SK-N-MC (cell line): Measurements from ENCODE around the gene NBEA.

Experiments used
- DNase-seq: peaks from one replicate; pipeline ENCODE4 v3.0.0-alpha.2; 2011; ENCODE audit warnings: low read depth, low spot score
- H3K27ac ChIP-seq: fragments of 200-600 bp; sonication (generic); 2 replicates; pipeline ENCODE4 v1.5.1; 2016; ENCODE audit warnings: mixed run types
- H3K36me3 ChIP-seq: fragments of 200-600 bp; sonication (generic); 2 replicates; pipeline ENCODE4 v1.6.1; 2017; ENCODE audit warnings: antibody characterized with exemption, low read length, mixed read lengths; ENCODE audit not compliant: insufficient read depth
- H3K4me3 ChIP-seq: fragments of 200-600 bp; sonication (generic); 2 replicates; pipeline ENCODE4 v1.5.1; 2016
- H3K9ac ChIP-seq: fragments of 200-600 bp; sonication (generic); 2 replicates; pipeline ENCODE4 v1.8.0; 2017; ENCODE audit warnings: mixed run types, mixed read lengths; ENCODE audit not compliant: insufficient read length
- H3K9me3 ChIP-seq: fragments of 200-600 bp; sonication (generic); 2 replicates; pipeline ENCODE4 v1.6.1; 2017; ENCODE audit warnings: low read depth, mild to moderate bottlenecking, antibody characterized with exemption, low read length, moderate library complexity, mixed read lengths
- EZH2 ChIP-seq: fragments of 200-600 bp; sonication (generic); IDR thresholded peaks from one replicate; pipeline ENCODE4 v1.6.1; 2017; ENCODE audit warnings: antibody characterized with exemption
- FOXP2 ChIP-seq: optimal IDR thresholded peaks from 2 replicates; pipeline ENCODE3; 2011; ENCODE audit warnings: mild to moderate bottlenecking, moderate library complexity; ENCODE audit not compliant: insufficient read depth; ENCODE audit errors: extremely low read length, control extremely low read depth
- POLR2AphosphoS5 ChIP-seq: IDR thresholded peaks from 2 replicates; pipeline ENCODE4 v1.6.1; 2012; ENCODE audit warnings: mild to moderate bottlenecking, low read depth, low read length, borderline replicate concordance

The NBEA gene

GRCh38 chr13:35342440-35342839, 400.4 kb downstream of the NBEA start:
- no peak for DNase-seq

GRCh38 chr13:35343417-35343816, 401.3 kb downstream of the NBEA start:
- no peak overlapping the region for H3K9ac ChIP-seq
- H3K9me3 ChIP-seq = no peaks in the 10 kb centered on the region
- DNase-seq = no peak
- no peaks in the 10 kb centered on the region for H3K36me3 ChIP-seq
- no peak overlapping the region for H3K27ac ChIP-seq
- no peak for TF ChIP-seq FOXP2
- TF ChIP-seq EZH2 = no peak
- TF ChIP-seq POLR2AphosphoS5 = no peak
- H3K4me3 ChIP-seq = no peak overlapping the region

More at GRCh38 chr13:35342440-35342839, 400.4 kb downstream of the NBEA start:
- H3K4me3 ChIP-seq = no peak overlapping the region
- H3K9me3 ChIP-seq = no peaks in the 10 kb centered on the region
- H3K9ac ChIP-seq = no peak overlapping the region
- H3K36me3 ChIP-seq = no peaks in the 10 kb centered on the region
- no peak for TF ChIP-seq EZH2
- TF ChIP-seq FOXP2 = no peak
- no peak for TF ChIP-seq POLR2AphosphoS5
- H3K27ac ChIP-seq = no peak overlapping the region

GRCh38 chr13:35345992-35346391, 403.9 kb downstream of the NBEA start:
- no peaks in the 10 kb centered on the region for H3K9me3 ChIP-seq
- DNase-seq = no peak
- H3K4me3 ChIP-seq = no peak overlapping the region
- no peak overlapping the region for H3K9ac ChIP-seq
- TF ChIP-seq POLR2AphosphoS5 (no peak), FOXP2 (no peak), EZH2 (no peak)
- H3K36me3 ChIP-seq = no peaks in the 10 kb centered on the region
- no peak overlapping the region for H3K27ac ChIP-seq

- no peak for DNase-seq
- no peaks in the 10 kb centered on the region for H3K36me3 ChIP-seq
- TF ChIP-seq POLR2AphosphoS5 (no peak), EZH2 (no peak), FOXP2 (no peak)
- H3K9me3 ChIP-seq = no peaks in the 10 kb centered on the region
- no peak overlapping the region for H3K4me3 ChIP-seq
- no peak overlapping the region for H3K27ac ChIP-seq
- no peak overlapping the region for H3K9ac ChIP-seq
These were observed 404.4 kb downstream of the NBEA start for GRCh38 chr13:35346494-35346893.

GRCh38 chr13:35347679-35348205, 405.7 kb downstream of the NBEA start:
- Histone ChIP-seq H3K4me3 (no peak overlapping the region), H3K27ac (no peak overlapping the region), H3K36me3 (no peaks in the 10 kb centered on the region), H3K9me3 (no peaks in the 10 kb centered on the region), H3K9ac (no peak overlapping the region)
- no peak for DNase-seq
- TF ChIP-seq POLR2AphosphoS5 = no peak
- TF ChIP-seq EZH2 = no peak
- TF ChIP-seq FOXP2 = no peak

GRCh38 chr13:35349052-35349451, 407.0 kb downstream of the NBEA start:
- Histone ChIP-seq H3K4me3 (no peak overlapping the region), H3K9ac (no peak overlapping the region), H3K27ac (no peak overlapping the region), H3K9me3 (no peaks in the 10 kb centered on the region), H3K36me3 (no peaks in the 10 kb centered on the region)
- DNase-seq = no peak
- TF ChIP-seq POLR2AphosphoS5 = no peak
- no peak for TF ChIP-seq EZH2
- TF ChIP-seq FOXP2 = no peak

- no peak for DNase-seq
- Histone ChIP-seq H3K9ac (no peak overlapping the region), H3K4me3 (no peak overlapping the region), H3K9me3 (no peaks in the 10 kb centered on the region), H3K36me3 (no peaks in the 10 kb centered on the region), H3K27ac (no peak overlapping the region)
- no peak for TF ChIP-seq FOXP2
- TF ChIP-seq EZH2 = no peak
These were observed 407.7 kb downstream of the NBEA start for GRCh38 chr13:35349673-35350278.

GRCh38 chr13:35354285-35354684, 412.2 kb downstream of the NBEA start:
- no peak overlapping the region for H3K4me3 ChIP-seq
- H3K9ac ChIP-seq = no peak overlapping the region
- H3K9me3 ChIP-seq = no peaks in the 10 kb centered on the region
- H3K36me3 ChIP-seq = no peaks in the 10 kb centered on the region
- no peak for DNase-seq
- no peak for TF ChIP-seq FOXP2
- no peak overlapping the region for H3K27ac ChIP-seq

GRCh38 chr13:35354882-35355281, 412.8 kb downstream of the NBEA start:
- H3K27ac ChIP-seq = no peak overlapping the region
- DNase-seq = no peak
- TF ChIP-seq FOXP2 = no peak
- no peak for TF ChIP-seq POLR2AphosphoS5
- no peak for TF ChIP-seq EZH2
- H3K9me3 ChIP-seq = no peaks in the 10 kb centered on the region
- H3K36me3 ChIP-seq = no peaks in the 10 kb centered on the region
- H3K4me3 ChIP-seq = no peak overlapping the region
- H3K9ac ChIP-seq = no peak overlapping the region
